ENCODE measurements around the gene SLC22A12.

The SLC22A12 gene

GRCh38 chr11:64624883-64625481 is 34.0 kb downstream of the SLC22A12 start:
- FAIRE-seq, result no peak
- no peak for TF ChIP-seq CTCF (IDR thresholded peaks at IDR 0.05; ENCODE audit: insufficient read depth, missing control alignments)
- DNase-seq (ENCODE audit: insufficient read length, low spot score), result no peak

GRCh38 chr11:64626637-64627036 is 35.6 kb downstream of the SLC22A12 start:
- FAIRE-seq (no peak), DNase-seq (ENCODE audit: insufficient read length, low spot score) (no peak)
- no peak for TF ChIP-seq CTCF (IDR thresholded peaks at IDR 0.05; ENCODE audit: insufficient read depth, missing control alignments)

- DNase-seq (ENCODE audit: insufficient read length, low spot score) (no peak), FAIRE-seq (no peak)
- TF ChIP-seq CTCF (IDR thresholded peaks at IDR 0.05; ENCODE audit: insufficient read depth, missing control alignments), result no peak
These were observed 36.4 kb downstream of the SLC22A12 start for GRCh38 chr11:64627371-64627770.

GRCh38 chr11:64628596-64628995 is 37.6 kb downstream of the SLC22A12 start:
- no peak for FAIRE-seq
- no peak for TF ChIP-seq CTCF (IDR thresholded peaks at IDR 0.05; ENCODE audit: insufficient read depth, missing control alignments)
- no peak for DNase-seq (ENCODE audit: insufficient read length, low spot score)

GRCh38 chr11:64629103-64629502 is 38.1 kb downstream of the SLC22A12 start:
- no peak for FAIRE-seq
- no peak for TF ChIP-seq CTCF (IDR thresholded peaks at IDR 0.05; ENCODE audit: insufficient read depth, missing control alignments)

GRCh38 chr11:64629796-64630562 is 39.0 kb downstream of the SLC22A12 start:
- no peak for TF ChIP-seq CTCF (IDR thresholded peaks at IDR 0.05; ENCODE audit: insufficient read depth, missing control alignments)
- no peak for FAIRE-seq

More at GRCh38 chr11:64629103-64629502, 38.1 kb downstream of the SLC22A12 start:
- DNase-seq (ENCODE audit: insufficient read length, low spot score), result no peak

GRCh38 chr11:64631675-64632074 is 40.7 kb downstream of the SLC22A12 start:
- DNase-seq (ENCODE audit: insufficient read length, low spot score) (no peak), FAIRE-seq (no peak)
- TF ChIP-seq CTCF (IDR thresholded peaks at IDR 0.05; ENCODE audit: insufficient read depth, missing control alignments), result no peak

More at GRCh38 chr11:64629796-64630562, 39.0 kb downstream of the SLC22A12 start:
- no peak for DNase-seq (ENCODE audit: insufficient read length, low spot score)
